Measurements from ENCODE around the gene KCTD8.

The KCTD8 gene

DNA sequence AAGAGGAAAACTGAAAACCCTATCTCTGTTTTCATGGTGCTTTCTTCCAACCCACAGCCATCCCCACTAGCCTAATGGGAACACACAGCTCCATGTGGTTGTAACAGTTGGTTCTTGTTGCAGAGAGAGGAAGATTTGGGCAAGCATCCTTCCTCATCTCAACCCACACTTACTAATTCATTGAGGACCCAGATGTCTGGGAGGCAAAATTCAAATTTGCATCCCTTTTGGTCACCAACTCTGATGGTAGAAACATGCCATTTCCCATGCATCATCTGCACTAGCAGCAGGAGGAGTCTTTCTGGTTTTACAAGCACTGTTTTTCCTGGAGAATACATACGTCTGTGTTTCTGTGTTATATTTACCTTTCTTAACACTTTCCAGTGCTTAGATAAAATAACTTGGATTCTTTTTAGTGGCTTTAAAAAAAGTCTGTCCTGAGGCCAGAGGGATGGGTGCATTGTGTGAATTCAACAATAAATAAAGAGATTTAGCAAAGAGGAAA, 301.0 kb downstream of the KCTD8 start:
- DNase-seq (ENCODE audit: low read depth in 1 of 2, low spot score in 1 of 2), result peak in 1 of 2 experiments; percentile 42
- in situ Hi-C loops (cut with HindIII; ENCODE audit: low pct_unique_long_range_greater_than_20kb, low sequenced_read_pairs), result no loop called here
- TF ChIP-seq JUND (IDR thresholded peaks at IDR 0.05; ENCODE audit: low read depth), result no peak

DNA sequence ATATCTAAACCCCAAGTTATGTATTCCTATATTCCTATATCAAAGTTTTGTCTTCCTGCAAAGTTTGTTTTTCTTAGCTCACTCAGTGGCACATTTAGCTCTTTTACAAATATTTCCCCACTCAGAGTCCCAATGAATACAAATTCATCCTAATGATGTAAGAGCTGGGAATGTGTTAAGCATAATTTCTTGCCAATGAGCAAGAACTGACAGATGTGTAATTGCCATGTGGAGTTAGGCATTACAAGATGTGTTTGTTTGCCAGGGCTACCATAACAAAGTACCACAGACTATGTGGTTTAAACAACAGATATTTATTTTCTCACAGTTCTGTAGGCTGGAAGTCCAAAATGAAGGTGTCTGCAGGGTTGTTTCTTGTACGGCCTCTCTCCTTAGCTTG, 302.1 kb downstream of the KCTD8 start:
- no peak for DNase-seq (ENCODE audit: low read depth in 1 of 2, low spot score in 1 of 2)
- in situ Hi-C loops (cut with HindIII; ENCODE audit: low pct_unique_long_range_greater_than_20kb, low sequenced_read_pairs), result no loop called here
- TF ChIP-seq JUND (IDR thresholded peaks at IDR 0.05; ENCODE audit: low read depth), result no peak

DNA sequence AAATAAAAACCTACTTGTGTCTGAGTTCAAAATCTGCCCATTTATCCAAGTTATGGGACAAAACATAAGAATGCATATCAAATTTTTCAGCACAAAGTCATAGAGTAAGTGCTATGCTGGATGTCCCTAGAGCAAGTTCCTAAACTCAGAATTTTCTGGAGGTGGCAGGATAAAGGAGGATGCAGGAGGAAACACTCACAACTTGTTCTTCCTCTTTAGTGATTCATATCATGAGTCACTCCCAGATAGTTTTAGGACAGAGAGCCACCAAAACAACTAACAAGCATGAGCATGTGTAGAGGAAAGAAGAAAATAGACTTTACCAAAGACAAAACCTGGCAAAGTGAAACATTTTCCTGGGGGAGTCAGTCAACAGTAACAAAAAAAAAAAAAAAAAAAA, 302.7 kb downstream of the KCTD8 start:
- peak in 1 of 2 experiments; percentile 7 for DNase-seq (ENCODE audit: low read depth in 1 of 2, low spot score in 1 of 2)
- in situ Hi-C loops (cut with HindIII; ENCODE audit: low pct_unique_long_range_greater_than_20kb, low sequenced_read_pairs), result no loop called here
- TF ChIP-seq JUND (IDR thresholded peaks at IDR 0.05; ENCODE audit: low read depth), result no peak

DNA sequence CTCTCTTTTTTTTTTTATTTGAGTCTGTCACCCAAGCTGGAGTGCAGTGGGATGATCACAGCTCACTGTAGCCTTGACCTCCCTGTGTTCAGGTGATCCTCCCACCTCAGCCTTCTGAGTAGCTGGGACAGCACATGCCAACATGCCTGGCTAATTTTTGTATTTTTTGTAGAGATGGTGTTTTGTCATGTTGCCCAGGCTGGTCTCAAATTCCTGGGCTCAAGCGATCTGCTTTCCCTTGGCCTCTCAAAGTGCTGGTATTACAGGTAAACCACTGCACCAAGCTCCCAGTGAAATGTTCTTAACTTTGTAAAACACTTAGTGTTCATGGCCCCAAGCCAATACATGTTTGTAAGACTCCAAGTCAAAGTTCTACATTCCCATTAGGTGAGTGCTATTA, 316.1 kb downstream of the KCTD8 start:
- in situ Hi-C loops (cut with HindIII; ENCODE audit: low pct_unique_long_range_greater_than_20kb, low sequenced_read_pairs), result no loop called here
- no peak for TF ChIP-seq JUND (IDR thresholded peaks at IDR 0.05; ENCODE audit: low read depth)
- DNase-seq (ENCODE audit: low read depth in 1 of 2, low spot score in 1 of 2), result no peak
